ENCODE results near the gene PTPRA. TPM values are rescaled to one million over a fixed set of nuclear protein-coding genes. Genes with fewer than 3 reads are reported as not detected.

The PTPRA gene
- total and polyA plus RNA-seq, 2 donors (not counting 3 experiments of a cell fraction or from before 2014, with no cell fraction given): 43.2 to 53.4 TPM

DNA sequence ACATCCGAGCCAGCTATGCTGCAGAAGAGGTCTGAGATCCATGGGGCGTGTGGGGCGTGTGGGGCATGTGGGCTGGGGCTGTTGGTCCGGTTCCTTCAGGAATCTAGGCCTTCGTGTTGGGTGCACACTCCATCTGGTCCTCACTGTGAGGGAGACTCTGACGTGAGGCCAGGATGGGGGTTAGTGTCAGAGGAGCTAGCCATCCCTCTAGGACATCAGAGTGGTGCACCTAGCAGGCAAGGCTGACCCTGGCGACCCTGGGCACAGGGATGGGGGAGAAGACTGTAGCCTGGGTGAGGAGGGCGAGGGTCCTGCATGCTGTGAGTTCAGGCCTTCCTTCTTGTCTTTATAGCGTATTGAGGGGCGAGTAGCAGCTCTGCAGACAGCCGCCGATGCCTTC, 8.7 kb upstream of the PTPRA start:
- no peaks in the 10 kb centered on the region for H3K4me1 ChIP-seq (ENCODE audit: control insufficient read depth, extremely low read depth, insufficient read depth, low read length)
- H3K27me3 ChIP-seq (ENCODE audit: control insufficient read depth in 2 of 2, insufficient read depth in 2 of 2, low read length in 2 of 2): no peaks in the 10 kb centered on the region
- H3K4me2 ChIP-seq (ENCODE audit: insufficient read depth, low read length): no peak overlapping the region
- H3K9me3 ChIP-seq (replicated peaks; ENCODE audit: control insufficient read depth, insufficient read depth, low read length): no peaks in the 10 kb centered on the region
- H3K27ac ChIP-seq (ENCODE audit: insufficient read depth, low read depth, low read length): no peak overlapping the region
- H3K36me3 ChIP-seq (ENCODE audit: control insufficient read depth in 2 of 2, extremely low read depth in 1 of 2, insufficient read depth in 2 of 2, low read length in 2 of 2): peaks cover 0 to 36% of the 10 kb centered on the region in 2 experiments
- no peak overlapping the region for H3K9ac ChIP-seq (replicated peaks; ENCODE audit: extremely low read depth, insufficient read depth, low read length)
- ChIA-PET CTCF (interaction anchor here (0.9 to 2.5 kb wide), 4 partner anchors 13 to 177 kb away, joined by 3 to 14 read pairs (median 6); no protein-coding TSS in a partner anchor), POLR2A (no interaction called here)
- FAIRE-seq (no peak), DNase-seq (ENCODE audit: low read depth, low spot score) (no peak)
- dilution Hi-C loops (cut with MboI; ENCODE audit: extremely low pct_ligation_motif_present, low sequenced_read_pairs): no loop called here
- no peak overlapping the region for H2AFZ ChIP-seq (ENCODE audit: low read depth, low read length)
- H3K79me2 ChIP-seq (ENCODE audit: control insufficient read depth, insufficient read depth, low read length): no peaks in the 10 kb centered on the region
- no peaks in the 10 kb centered on the region for H3K9me1 ChIP-seq (replicated peaks; ENCODE audit: control insufficient read depth, extremely low read depth, insufficient read depth, low read length)
- BruUV-seq (replicated peaks): no TSS peak
- no peak overlapping the region for H3K4me3 ChIP-seq (replicated peaks in 1 of 3; ENCODE audit: insufficient read depth in 1 of 3, low read depth in 1 of 3, low read length in 3 of 3)
- H4K20me1 ChIP-seq (replicated peaks; ENCODE audit: control insufficient read depth, extremely low read depth, insufficient read depth, low read length): no peaks in the 10 kb centered on the region
- TF ChIP-seq MYC (IDR thresholded peaks at IDR 0.05; ENCODE audit: low read depth, low read length): no peak
- TF ChIP-seq, protein P1, sequence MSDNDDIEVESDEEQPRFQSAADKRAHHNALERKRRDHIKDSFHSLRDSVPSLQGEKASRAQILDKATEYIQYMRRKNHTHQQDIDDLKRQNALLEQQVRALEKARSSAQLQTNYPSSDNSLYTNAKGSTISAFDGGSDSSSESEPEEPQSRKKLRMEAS (IDR thresholded peaks at IDR 0.05; ENCODE audit: insufficient read depth, insufficient read length): no peak
- intact Hi-C loops (cut with micrococcal nuclease): no loop called here

DNA sequence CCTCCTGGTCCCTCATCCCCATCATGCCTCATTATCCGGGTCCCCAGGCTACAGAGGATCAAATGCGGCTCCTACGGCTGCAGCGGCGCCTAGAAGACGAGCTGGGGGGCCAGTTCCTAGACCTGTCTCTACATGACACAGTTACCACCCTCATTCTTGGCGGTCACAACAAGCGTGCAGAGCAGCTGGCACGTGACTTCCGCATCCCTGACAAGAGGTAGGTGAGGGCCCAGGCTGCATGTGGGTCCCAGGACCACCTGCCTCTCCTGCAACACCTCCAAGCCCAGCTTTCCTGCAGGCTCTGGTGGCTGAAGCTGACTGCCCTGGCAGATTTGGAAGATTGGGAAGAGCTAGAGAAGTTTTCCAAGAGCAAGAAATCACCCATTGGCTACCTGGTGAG, 8.2 kb upstream of the PTPRA start:
- no peaks in the 10 kb centered on the region for H3K9me1 ChIP-seq (replicated peaks; ENCODE audit: control insufficient read depth, extremely low read depth, insufficient read depth, low read length)
- peaks cover 0 to 36% of the 10 kb centered on the region in 2 experiments for H3K36me3 ChIP-seq (ENCODE audit: control insufficient read depth in 2 of 2, extremely low read depth in 1 of 2, insufficient read depth in 2 of 2, low read length in 2 of 2)
- ChIA-PET CTCF (interaction anchor here (0.9 to 2.5 kb wide), 7 partner anchors 13 to 177 kb away, joined by 3 to 14 read pairs (median 4); no protein-coding TSS in a partner anchor), POLR2A (no interaction called here)
- BruUV-seq (replicated peaks): no TSS peak
- H3K9me3 ChIP-seq (replicated peaks; ENCODE audit: control insufficient read depth, insufficient read depth, low read length): no peaks in the 10 kb centered on the region
- DNase-seq (ENCODE audit: low read depth, low spot score): no peak
- FAIRE-seq: no peak
- H3K4me1 ChIP-seq (ENCODE audit: control insufficient read depth, extremely low read depth, insufficient read depth, low read length): no peaks in the 10 kb centered on the region
- no peak overlapping the region for H3K4me2 ChIP-seq (ENCODE audit: insufficient read depth, low read length)
- no peaks in the 10 kb centered on the region for H3K27me3 ChIP-seq (ENCODE audit: control insufficient read depth in 2 of 2, insufficient read depth in 2 of 2, low read length in 2 of 2)
- intact Hi-C loops (cut with micrococcal nuclease) (no loop called here), dilution Hi-C loops (cut with MboI; ENCODE audit: extremely low pct_ligation_motif_present, low sequenced_read_pairs) (no loop called here)
- H3K79me2 ChIP-seq (ENCODE audit: control insufficient read depth, insufficient read depth, low read length): no peaks in the 10 kb centered on the region
- no peak overlapping the region for H3K27ac ChIP-seq (ENCODE audit: insufficient read depth, low read depth, low read length)
- no peak overlapping the region for H2AFZ ChIP-seq (ENCODE audit: low read depth, low read length)
- H3K4me3 ChIP-seq (replicated peaks in 1 of 3; ENCODE audit: insufficient read depth in 1 of 3, low read depth in 1 of 3, low read length in 3 of 3): no peak overlapping the region
- TF ChIP-seq JUN (IDR thresholded peaks at IDR 0.05; ENCODE audit: borderline replicate concordance, insufficient read depth, insufficient read length, low read depth) (no peak), MYC (IDR thresholded peaks at IDR 0.05; ENCODE audit: low read depth, low read length) (no peak), EZH2 (IDR thresholded peaks at IDR 0.05; ENCODE audit: borderline replicate concordance, low read depth, low read length, severe bottlenecking) (no peak), GATA2 (IDR thresholded peaks at IDR 0.05; ENCODE audit: insufficient read depth, insufficient read length, low read depth, low read length) (no peak), POLR2AphosphoS5 (IDR thresholded peaks at IDR 0.05; ENCODE audit: insufficient read depth, low read depth, low read length) (no peak), POLR2A (IDR thresholded peaks at IDR 0.05; ENCODE audit: low read depth, low read length) (no peak), FOS (IDR thresholded peaks at IDR 0.05; ENCODE audit: borderline replicate concordance, insufficient read depth, low read length) (no peak)
- TF ChIP-seq, protein P1 (IDR thresholded peaks at IDR 0.05; ENCODE audit: insufficient read depth, insufficient read length): no peak
- TF ChIP-seq, protein P2, sequence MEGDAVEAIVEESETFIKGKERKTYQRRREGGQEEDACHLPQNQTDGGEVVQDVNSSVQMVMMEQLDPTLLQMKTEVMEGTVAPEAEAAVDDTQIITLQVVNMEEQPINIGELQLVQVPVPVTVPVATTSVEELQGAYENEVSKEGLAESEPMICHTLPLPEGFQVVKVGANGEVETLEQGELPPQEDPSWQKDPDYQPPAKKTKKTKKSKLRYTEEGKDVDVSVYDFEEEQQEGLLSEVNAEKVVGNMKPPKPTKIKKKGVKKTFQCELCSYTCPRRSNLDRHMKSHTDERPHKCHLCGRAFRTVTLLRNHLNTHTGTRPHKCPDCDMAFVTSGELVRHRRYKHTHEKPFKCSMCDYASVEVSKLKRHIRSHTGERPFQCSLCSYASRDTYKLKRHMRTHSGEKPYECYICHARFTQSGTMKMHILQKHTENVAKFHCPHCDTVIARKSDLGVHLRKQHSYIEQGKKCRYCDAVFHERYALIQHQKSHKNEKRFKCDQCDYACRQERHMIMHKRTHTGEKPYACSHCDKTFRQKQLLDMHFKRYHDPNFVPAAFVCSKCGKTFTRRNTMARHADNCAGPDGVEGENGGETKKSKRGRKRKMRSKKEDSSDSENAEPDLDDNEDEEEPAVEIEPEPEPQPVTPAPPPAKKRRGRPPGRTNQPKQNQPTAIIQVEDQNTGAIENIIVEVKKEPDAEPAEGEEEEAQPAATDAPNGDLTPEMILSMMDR (IDR thresholded peaks at IDR 0.05; ENCODE audit: extremely low read depth in 1 of 2, insufficient read depth in 1 of 2, low read depth in 1 of 2, low read length in 2 of 2): no peak
- H3K9ac ChIP-seq (replicated peaks; ENCODE audit: extremely low read depth, insufficient read depth, low read length): no peak overlapping the region
- no peaks in the 10 kb centered on the region for H4K20me1 ChIP-seq (replicated peaks; ENCODE audit: control insufficient read depth, extremely low read depth, insufficient read depth, low read length)

All from endothelial cell of umbilical vein (primary cell).